GM10847 (cell line): ENCODE measurements around the gene CRYGA.

Source experiments
- POLR2A ChIP-seq: IDR thresholded peaks from 2 replicates; pipeline ENCODE4 v1.6.1; 2011; ENCODE audit not compliant: insufficient read length; ENCODE audit errors: extremely low read depth

CRYGA gene

GRCh38 chr2:208179028-208179609 is 15.7 kb upstream of the CRYGA start:
- no peak for TF ChIP-seq POLR2A

- TF ChIP-seq POLR2A = no peak
These were observed 12.4 kb upstream of the CRYGA start for GRCh38 chr2:208175840-208176153.

GRCh38 chr2:208175069-208175839 is 11.9 kb upstream of the CRYGA start:
- TF ChIP-seq POLR2A = no peak

- TF ChIP-seq POLR2A = no peak
These were observed 10.8 kb upstream of the CRYGA start for GRCh38 chr2:208174144-208174543.

- TF ChIP-seq POLR2A = no peak
These were observed 8.7 kb upstream of the CRYGA start for GRCh38 chr2:208172125-208172524.

- no peak for TF ChIP-seq POLR2A
These were observed 1.8 kb upstream of the CRYGA start for GRCh38 chr2:208164951-208165755.

- TF ChIP-seq POLR2A = no peak
These were observed 7.0 kb downstream of the CRYGA start for GRCh38 chr2:208156439-208156838.

- TF ChIP-seq POLR2A = no peak
These were observed 10.2 kb downstream of the CRYGA start for GRCh38 chr2:208153156-208153555.

GRCh38 chr2:208150956-208151355 is 12.4 kb downstream of the CRYGA start:
- TF ChIP-seq POLR2A = no peak

- TF ChIP-seq POLR2A = no peak
These were observed 13.3 kb downstream of the CRYGA start for GRCh38 chr2:208150094-208150493.

- TF ChIP-seq POLR2A = no peak
These were observed 14.6 kb downstream of the CRYGA start for GRCh38 chr2:208148803-208149202.

- no peak for TF ChIP-seq POLR2A
These were observed 15.6 kb downstream of the CRYGA start for GRCh38 chr2:208147759-208148158.

- TF ChIP-seq POLR2A = no peak
These were observed 16.4 kb downstream of the CRYGA start for GRCh38 chr2:208147008-208147407.

- TF ChIP-seq POLR2A = no peak
These were observed 17.4 kb downstream of the CRYGA start, which contains the start of gene CRYGB for GRCh38 chr2:208146006-208146405. CRYGB (minus strand) TSS chr2:208146158; CDS start chr2:208146120, 38 bp downstream.

GRCh38 chr2:208142925-208143799 is 20.2 kb downstream of the CRYGA start:
- no peak for TF ChIP-seq POLR2A
